Measurements from ENCODE around the gene MAPKAP1.

Gene MAPKAP1

GRCh38 chr9:125529589-125530515, 177.2 kb downstream of the MAPKAP1 start:
- H3K9me2 ChIP-seq (replicated peaks; ENCODE audit: insufficient read depth, low read length) = no peaks in the 10 kb centered on the region
- no peak overlapping the region for H3K9ac ChIP-seq (ENCODE audit: low read length)
- TF ChIP-seq, protein P1, sequence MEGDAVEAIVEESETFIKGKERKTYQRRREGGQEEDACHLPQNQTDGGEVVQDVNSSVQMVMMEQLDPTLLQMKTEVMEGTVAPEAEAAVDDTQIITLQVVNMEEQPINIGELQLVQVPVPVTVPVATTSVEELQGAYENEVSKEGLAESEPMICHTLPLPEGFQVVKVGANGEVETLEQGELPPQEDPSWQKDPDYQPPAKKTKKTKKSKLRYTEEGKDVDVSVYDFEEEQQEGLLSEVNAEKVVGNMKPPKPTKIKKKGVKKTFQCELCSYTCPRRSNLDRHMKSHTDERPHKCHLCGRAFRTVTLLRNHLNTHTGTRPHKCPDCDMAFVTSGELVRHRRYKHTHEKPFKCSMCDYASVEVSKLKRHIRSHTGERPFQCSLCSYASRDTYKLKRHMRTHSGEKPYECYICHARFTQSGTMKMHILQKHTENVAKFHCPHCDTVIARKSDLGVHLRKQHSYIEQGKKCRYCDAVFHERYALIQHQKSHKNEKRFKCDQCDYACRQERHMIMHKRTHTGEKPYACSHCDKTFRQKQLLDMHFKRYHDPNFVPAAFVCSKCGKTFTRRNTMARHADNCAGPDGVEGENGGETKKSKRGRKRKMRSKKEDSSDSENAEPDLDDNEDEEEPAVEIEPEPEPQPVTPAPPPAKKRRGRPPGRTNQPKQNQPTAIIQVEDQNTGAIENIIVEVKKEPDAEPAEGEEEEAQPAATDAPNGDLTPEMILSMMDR (IDR thresholded peaks at IDR 0.05; ENCODE audit: insufficient read depth, low read length, poor library complexity, severe bottlenecking) = no peak
- TF ChIP-seq EZH2phosphoT487 (conservative IDR thresholded peaks at IDR 0.05; ENCODE audit: low read length) = no peak
- H3K27me3 ChIP-seq (ENCODE audit: low read length) = no peaks in the 10 kb centered on the region
- 0 out of 2 replicates have a peak, but pooled peaks cover 4% of the 10 kb centered on the region for H3F3A ChIP-seq (ENCODE audit: insufficient read depth)
- H3K9me3 ChIP-seq (ENCODE audit: insufficient read depth, low read length) = no peaks in the 10 kb centered on the region
- H3K79me2 ChIP-seq (ENCODE audit: insufficient read depth, low read length) = no peaks in the 10 kb centered on the region
- H3K27ac ChIP-seq (ENCODE audit: low read depth, low read length) = peak overlapping the region; percentile 5; the same call in 1 of the 2 replicates
- H4K20me1 ChIP-seq (ENCODE audit: low read depth, low read length) = no peaks in the 10 kb centered on the region
- peak overlapping the region; percentile 30 for H3K4me2 ChIP-seq (ENCODE audit: low read depth, low read length, poor library complexity, severe bottlenecking)
- no peak overlapping the region for H2AFZ ChIP-seq (ENCODE audit: low read depth, low read length, severe bottlenecking)
- no peaks in the 10 kb centered on the region for H3K36me3 ChIP-seq (ENCODE audit: low read length)
- no peak overlapping the region for H3K4me3 ChIP-seq (ENCODE audit: insufficient read depth, low read length, poor library complexity, severe bottlenecking)

GRCh38 chr9:125529107-125529506, 177.9 kb downstream of the MAPKAP1 start:
- Histone ChIP-seq H3K9me3 (ENCODE audit: insufficient read depth, low read length) (no peaks in the 10 kb centered on the region), H2AFZ (ENCODE audit: low read depth, low read length, severe bottlenecking) (no peak overlapping the region), H3K9me2 (replicated peaks; ENCODE audit: insufficient read depth, low read length) (no peaks in the 10 kb centered on the region), H3K27me3 (ENCODE audit: low read length) (no peaks in the 10 kb centered on the region), H3K27ac (ENCODE audit: low read depth, low read length) (no peak overlapping the region), H3K4me2 (ENCODE audit: low read depth, low read length, poor library complexity, severe bottlenecking) (no peak overlapping the region), H3K36me3 (ENCODE audit: low read length) (no peaks in the 10 kb centered on the region), H3F3A (ENCODE audit: insufficient read depth) (0 out of 2 replicates have a peak, but pooled peaks cover 4% of the 10 kb centered on the region), H3K79me2 (ENCODE audit: insufficient read depth, low read length) (no peaks in the 10 kb centered on the region), H3K4me3 (ENCODE audit: insufficient read depth, low read length, poor library complexity, severe bottlenecking) (no peak overlapping the region), H4K20me1 (ENCODE audit: low read depth, low read length) (no peaks in the 10 kb centered on the region), H3K9ac (ENCODE audit: low read length) (no peak overlapping the region)
- TF ChIP-seq, protein P1 (IDR thresholded peaks at IDR 0.05; ENCODE audit: insufficient read depth, low read length, poor library complexity, severe bottlenecking) = no peak
- no peak for TF ChIP-seq EZH2phosphoT487 (conservative IDR thresholded peaks at IDR 0.05; ENCODE audit: low read length)

GRCh38 chr9:125527471-125528002, 179.5 kb downstream of the MAPKAP1 start:
- H3K36me3 ChIP-seq (ENCODE audit: low read length) = no peaks in the 10 kb centered on the region
- H3K9ac ChIP-seq (ENCODE audit: low read length) = no peak overlapping the region
- TF ChIP-seq, protein P1 (IDR thresholded peaks at IDR 0.05; ENCODE audit: insufficient read depth, low read length, poor library complexity, severe bottlenecking) = no peak
- no peak for TF ChIP-seq EZH2phosphoT487 (conservative IDR thresholded peaks at IDR 0.05; ENCODE audit: low read length)
- H3K27ac ChIP-seq (ENCODE audit: low read depth, low read length) = no peak overlapping the region
- H3K27me3 ChIP-seq (ENCODE audit: low read length) = no peaks in the 10 kb centered on the region
- H3K4me3 ChIP-seq (ENCODE audit: insufficient read depth, low read length, poor library complexity, severe bottlenecking) = no peak overlapping the region
- no peak overlapping the region for H3K4me2 ChIP-seq (ENCODE audit: low read depth, low read length, poor library complexity, severe bottlenecking)
- H4K20me1 ChIP-seq (ENCODE audit: low read depth, low read length) = no peaks in the 10 kb centered on the region
- no peak overlapping the region for H2AFZ ChIP-seq (ENCODE audit: low read depth, low read length, severe bottlenecking)
- H3K9me3 ChIP-seq (ENCODE audit: insufficient read depth, low read length) = no peaks in the 10 kb centered on the region
- no peaks in the 10 kb centered on the region for H3K79me2 ChIP-seq (ENCODE audit: insufficient read depth, low read length)
- H3K9me2 ChIP-seq (replicated peaks; ENCODE audit: insufficient read depth, low read length) = no peaks in the 10 kb centered on the region
- H3F3A ChIP-seq (ENCODE audit: insufficient read depth) = 0 out of 2 replicates have a peak, but pooled peaks cover 4% of the 10 kb centered on the region
